Sigmoid colon (tissue), 7 donors: ENCODE results near the gene DESI1. TPM values are rescaled to one million over a fixed set of nuclear protein-coding genes. Genes with fewer than 3 reads are reported as not detected.

Source experiments
- DNase-seq: peaks from one replicate; pipeline ENCODE4 v3.0.0-alpha.2; 2019
- H3K27ac ChIP-seq, 4 donors: fragments of 200-600 bp; sonication (generic); one replicate each; pipeline ENCODE4 v1.5.1; 2016 to 2019; ENCODE audit warnings: mild to moderate bottlenecking in 1 of 4
- H3K27me3 ChIP-seq, 3 donors: fragments of 200-600 bp; sonication (generic); one replicate each; pipeline ENCODE4 v1.5.1; 2019; ENCODE audit warnings: mild to moderate bottlenecking in 1 of 3
- H3K36me3 ChIP-seq, 4 donors: fragments of 200-600 bp; sonication (generic); one replicate each; pipeline ENCODE4 v1.5.1; 2016 to 2019
- H3K4me1 ChIP-seq, 4 donors: fragments of 200-600 bp; sonication (generic); one replicate each; pipeline ENCODE4 v1.5.1; 2017 to 2019
- H3K4me3 ChIP-seq, 4 donors: fragments of 200-600 bp; sonication (generic); one replicate each; pipeline ENCODE4 v1.5.1; 2017 to 2019; ENCODE audit warnings: mild to moderate bottlenecking in 2 of 4, moderate library complexity in 1 of 4
- H3K9me3 ChIP-seq, 4 donors: fragments of 200-600 bp in 3 of 4; sonication (generic) in 3 of 4; one replicate each; pipeline versions ENCODE4 v1.5.1 to v1.6.1; 2013 to 2019
- CTCF ChIP-seq, 4 experiments: fragments of 450-650 bp in 3 of 4; fragments of 200-600 bp in 1 of 4; IDR thresholded peaks; one replicate each; pipeline ENCODE4 v1.5.1; 2016 to 2019; ENCODE audit warnings: antibody characterized with exemption in 4 of 4, mild to moderate bottlenecking in 3 of 4, moderate library complexity in 2 of 4
- EP300 ChIP-seq, 4 donors: sonication (generic); formaldehyde crosslinking; IDR thresholded peaks; one replicate each; pipeline ENCODE4 v1.6.1; 2017; ENCODE audit warnings: antibody characterized with exemption in 4 of 4
- POLR2A ChIP-seq, 2 donors: fragments of 450-650 bp; IDR thresholded peaks; one replicate each; pipeline ENCODE4 v1.6.1; 2016; ENCODE audit warnings: antibody characterized with exemption in 2 of 2, mild to moderate bottlenecking in 2 of 2, moderate library complexity in 2 of 2
- POLR2AphosphoS5 ChIP-seq, 4 donors: sonication (generic); formaldehyde crosslinking; IDR thresholded peaks; one replicate each; pipeline ENCODE4 v1.6.1; 2017; ENCODE audit warnings: antibody characterized with exemption in 4 of 4
- WGBS, 2 donors: extraction: QIAGEN DNeasy Blood & Tissue Kit; methylation state at CpG; one replicate each; pipeline ENCODE4 v1.1.7; 2013; 5-methylcytosine and 5-hydroxymethylcytosine counted together
- intact Hi-C: fragments of 100-400 bp; cut with DNase I; formaldehyde crosslinking; loops from one replicate; pipeline ENCODE4 v1.15.1; 2023
- polyA plus RNA-seq, 3 donors: library from polyadenylated mRNA; stranded (reverse); fragments of 200-250 nt; gene quantifications; one replicate each; pipeline ENCODE4 v1.2.3, GENCODE V29; 2013
- total RNA-seq, 4 donors: library from RNA; depleted of rRNA; stranded (reverse); fragments of >200 nt; gene quantifications; one replicate each; pipeline ENCODE4 v1.1.0, GENCODE V29; 2016
- donor health status: healthy with polysubstance abuse.
- donor health status: Bipolar disorder and iron deficiency.
- donor health status: healthy.

The DESI1 gene
- total and polyA plus RNA-seq, 7 donors = 10.2 to 29.1 (median 14.3) TPM

- no peaks in the 10 kb centered on the region for H3K9me3 ChIP-seq
- TF ChIP-seq POLR2A (IDR thresholded peaks at IDR 0.05) = no peak
- peak in 1 of 4 donors; percentile 34 for TF ChIP-seq POLR2AphosphoS5 (IDR thresholded peaks at IDR 0.05)
- DNase-seq = peak; percentile 88
- H3K36me3 ChIP-seq = no peaks in the 10 kb centered on the region
- intact Hi-C loops = no loop called here
- no peaks in the 10 kb centered on the region for H3K27me3 ChIP-seq
- peak overlapping the region in 1 of 4 donors; percentile 4 for H3K4me3 ChIP-seq
- 56 to 58% methylated on average over 19 of the region's 19 CpGs for WGBS, 2 donors
- peak overlapping the region; percentile 54 to 73 (median 64) for H3K27ac ChIP-seq
- peaks cover 0 to 44% (median 38%) of the 10 kb centered on the region in 4 donors for H3K4me1 ChIP-seq
These were observed 63.2 kb downstream of the DESI1 start for GRCh38 chr22:41557401-41558240.

GRCh38 chr22:41556561-41556960, 64.3 kb downstream of the DESI1 start:
- 86 to 91% methylated on average over 10 of the region's 10 CpGs for WGBS, 2 donors
- no peaks in the 10 kb centered on the region for H3K27me3 ChIP-seq
- TF ChIP-seq CTCF (IDR thresholded peaks at IDR 0.05) (no peak), EP300 (IDR thresholded peaks at IDR 0.05) (no peak), POLR2A (IDR thresholded peaks at IDR 0.05) (no peak), POLR2AphosphoS5 (IDR thresholded peaks at IDR 0.05) (no peak)
- intact Hi-C loops = no loop called here
- H3K27ac ChIP-seq = peak overlapping the region; percentile 54 to 73 (median 64)
- DNase-seq = no peak
- H3K9me3 ChIP-seq = no peaks in the 10 kb centered on the region
- no peaks in the 10 kb centered on the region for H3K36me3 ChIP-seq
- H3K4me1 ChIP-seq = peaks cover 0 to 34% (median 28%) of the 10 kb centered on the region in 4 donors
- no peak overlapping the region for H3K4me3 ChIP-seq

- intact Hi-C loops = no loop called here
- Histone ChIP-seq H3K27ac (no peak overlapping the region), H3K4me3 (no peak overlapping the region), H3K36me3 (no peaks in the 10 kb centered on the region), H3K4me1 (peaks cover 0 to 25% (median 22%) of the 10 kb centered on the region in 4 donors), H3K27me3 (no peaks in the 10 kb centered on the region), H3K9me3 (no peaks in the 10 kb centered on the region)
- no peak for DNase-seq
- WGBS, 2 donors = 82 to 87% methylated on average over 7 of the region's 7 CpGs
- TF ChIP-seq POLR2AphosphoS5 (IDR thresholded peaks at IDR 0.05) = no peak
These were observed 65.4 kb downstream of the DESI1 start for GRCh38 chr22:41555325-41555982.

- WGBS, 2 donors = 68 to 79% methylated on average over 11 of the region's 11 CpGs
- DNase-seq = no peak
- Histone ChIP-seq H3K4me3 (no peak overlapping the region), H3K27ac (peak overlapping the region in 2 of 4 donors; percentile 4 to 27), H3K27me3 (no peaks in the 10 kb centered on the region), H3K9me3 (no peaks in the 10 kb centered on the region), H3K4me1 (peaks cover 0 to 7% (median 5%) of the 10 kb centered on the region in 4 donors), H3K36me3 (no peaks in the 10 kb centered on the region)
- TF ChIP-seq CTCF (IDR thresholded peaks at IDR 0.05) = no peak
- no peak for TF ChIP-seq EP300 (IDR thresholded peaks at IDR 0.05)
- no peak for TF ChIP-seq POLR2A (IDR thresholded peaks at IDR 0.05)
- TF ChIP-seq POLR2AphosphoS5 (IDR thresholded peaks at IDR 0.05) = no peak
- intact Hi-C loops = no loop called here
These were observed 68.8 kb downstream of the DESI1 start for GRCh38 chr22:41551877-41552582.

GRCh38 chr22:41550952-41551491, 69.8 kb downstream of the DESI1 start:
- Histone ChIP-seq H3K9me3 (no peaks in the 10 kb centered on the region), H3K4me3 (no peak overlapping the region), H3K27me3 (no peaks in the 10 kb centered on the region), H3K27ac (no peak overlapping the region), H3K4me1 (no peaks in the 10 kb centered on the region), H3K36me3 (no peaks in the 10 kb centered on the region)
- intact Hi-C loops = no loop called here
- 87 to 88% methylated on average over 12 of the region's 12 CpGs for WGBS, 2 donors
- TF ChIP-seq POLR2AphosphoS5 (IDR thresholded peaks at IDR 0.05) = no peak
- TF ChIP-seq EP300 (IDR thresholded peaks at IDR 0.05) = no peak
- no peak for TF ChIP-seq POLR2A (IDR thresholded peaks at IDR 0.05)
- TF ChIP-seq CTCF (IDR thresholded peaks at IDR 0.05) = no peak
- DNase-seq = no peak
